ENCODE data around the gene KHK.

- TF ChIP-seq, protein P1, sequence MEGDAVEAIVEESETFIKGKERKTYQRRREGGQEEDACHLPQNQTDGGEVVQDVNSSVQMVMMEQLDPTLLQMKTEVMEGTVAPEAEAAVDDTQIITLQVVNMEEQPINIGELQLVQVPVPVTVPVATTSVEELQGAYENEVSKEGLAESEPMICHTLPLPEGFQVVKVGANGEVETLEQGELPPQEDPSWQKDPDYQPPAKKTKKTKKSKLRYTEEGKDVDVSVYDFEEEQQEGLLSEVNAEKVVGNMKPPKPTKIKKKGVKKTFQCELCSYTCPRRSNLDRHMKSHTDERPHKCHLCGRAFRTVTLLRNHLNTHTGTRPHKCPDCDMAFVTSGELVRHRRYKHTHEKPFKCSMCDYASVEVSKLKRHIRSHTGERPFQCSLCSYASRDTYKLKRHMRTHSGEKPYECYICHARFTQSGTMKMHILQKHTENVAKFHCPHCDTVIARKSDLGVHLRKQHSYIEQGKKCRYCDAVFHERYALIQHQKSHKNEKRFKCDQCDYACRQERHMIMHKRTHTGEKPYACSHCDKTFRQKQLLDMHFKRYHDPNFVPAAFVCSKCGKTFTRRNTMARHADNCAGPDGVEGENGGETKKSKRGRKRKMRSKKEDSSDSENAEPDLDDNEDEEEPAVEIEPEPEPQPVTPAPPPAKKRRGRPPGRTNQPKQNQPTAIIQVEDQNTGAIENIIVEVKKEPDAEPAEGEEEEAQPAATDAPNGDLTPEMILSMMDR (optimal IDR thresholded peaks at IDR 0.05 in 1 of 3, IDR thresholded peaks at IDR 0.05 in 1 of 3, conservative IDR thresholded peaks at IDR 0.05 in 1 of 3; ENCODE audit: extremely low read depth in 1 of 3, insufficient read depth in 2 of 3, low read length in 3 of 3), result no peak
- TF ChIP-seq EZH2 (IDR thresholded peaks at IDR 0.05; ENCODE audit: low read length), result no peak
Observed at GRCh38 chr2:27054721-27055120, 31.9 kb upstream of the KHK start.

Data from keratinocyte (primary cell).